ENCODE results near the gene RBM26. TPM values are rescaled to one million over a fixed set of nuclear protein-coding genes. Genes with fewer than 3 reads are reported as not detected.
A peak's percentile ranks its signal among the peaks of the same experiment; 100 is the strongest.
"Not testable (repeated sequence)": the region's sequence is repeated elsewhere in the genome, so short reads cannot be mapped to it uniquely, and the experiment has no call there.

RBM26 gene
- total and polyA plus RNA-seq, 2 experiments from 2014 or later: 22.9 to 41.3 TPM

DNA sequence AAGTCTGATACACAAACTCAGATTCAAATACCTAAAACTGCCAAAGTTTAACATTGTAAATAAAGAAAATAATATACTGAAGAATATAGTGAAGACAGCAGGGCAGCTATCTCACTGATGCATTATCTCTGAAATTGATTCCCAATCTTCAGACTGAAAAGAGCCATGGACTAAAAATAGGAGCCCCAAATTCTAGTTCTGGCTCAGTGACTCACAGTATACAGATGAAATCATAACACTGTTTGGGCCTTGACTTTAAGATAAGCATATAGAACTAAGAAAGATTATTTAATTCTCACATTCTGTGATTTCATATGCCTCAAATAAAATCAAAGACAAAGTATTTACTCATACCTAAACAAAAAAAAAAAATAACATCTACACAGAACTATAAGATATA lies 53.9 kb downstream of the RBM26 start:
- Histone ChIP-seq H3K4me3 (no peak overlapping the region), H3K4me1 (ENCODE audit: low read depth) (peaks cover 6% of the 10 kb centered on the region), H3K27ac (no peak overlapping the region), H3K36me3 (peaks cover 58% of the 10 kb centered on the region), H3K9me3 (ENCODE audit: low read depth) (no peaks in the 10 kb centered on the region), H3K27me3 (no peaks in the 10 kb centered on the region)
- TF ChIP-seq, protein P1, sequence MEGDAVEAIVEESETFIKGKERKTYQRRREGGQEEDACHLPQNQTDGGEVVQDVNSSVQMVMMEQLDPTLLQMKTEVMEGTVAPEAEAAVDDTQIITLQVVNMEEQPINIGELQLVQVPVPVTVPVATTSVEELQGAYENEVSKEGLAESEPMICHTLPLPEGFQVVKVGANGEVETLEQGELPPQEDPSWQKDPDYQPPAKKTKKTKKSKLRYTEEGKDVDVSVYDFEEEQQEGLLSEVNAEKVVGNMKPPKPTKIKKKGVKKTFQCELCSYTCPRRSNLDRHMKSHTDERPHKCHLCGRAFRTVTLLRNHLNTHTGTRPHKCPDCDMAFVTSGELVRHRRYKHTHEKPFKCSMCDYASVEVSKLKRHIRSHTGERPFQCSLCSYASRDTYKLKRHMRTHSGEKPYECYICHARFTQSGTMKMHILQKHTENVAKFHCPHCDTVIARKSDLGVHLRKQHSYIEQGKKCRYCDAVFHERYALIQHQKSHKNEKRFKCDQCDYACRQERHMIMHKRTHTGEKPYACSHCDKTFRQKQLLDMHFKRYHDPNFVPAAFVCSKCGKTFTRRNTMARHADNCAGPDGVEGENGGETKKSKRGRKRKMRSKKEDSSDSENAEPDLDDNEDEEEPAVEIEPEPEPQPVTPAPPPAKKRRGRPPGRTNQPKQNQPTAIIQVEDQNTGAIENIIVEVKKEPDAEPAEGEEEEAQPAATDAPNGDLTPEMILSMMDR (IDR thresholded peaks at IDR 0.05; ENCODE audit: low read depth, low read length): no peak
- DNase-seq (ENCODE audit: low read depth in 1 of 2, low spot score in 1 of 2): no peak

DNA sequence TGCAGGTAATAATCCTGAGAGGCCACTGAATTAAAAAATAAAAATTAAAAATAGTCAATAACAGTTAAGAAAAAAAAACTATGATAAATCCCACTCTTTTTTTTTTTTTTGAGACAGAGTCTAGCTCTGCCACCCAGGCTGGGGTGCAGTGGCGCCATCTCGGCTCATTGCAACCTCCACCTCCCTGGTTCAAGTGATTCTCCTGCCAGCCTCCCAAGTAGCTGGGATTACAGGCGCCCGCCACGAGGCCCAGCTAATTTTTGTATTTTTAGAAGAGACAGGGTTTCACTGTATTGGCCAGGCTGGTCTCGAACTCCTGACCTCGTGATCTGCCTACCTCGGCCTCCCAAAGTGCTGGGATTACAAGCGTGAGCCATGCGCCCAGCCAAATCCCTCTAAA lies 56.4 kb downstream of the RBM26 start:
- not testable (repeated sequence) for H3K4me1 ChIP-seq (ENCODE audit: low read depth); H3K4me3 ChIP-seq; H3K9me3 ChIP-seq (ENCODE audit: low read depth); DNase-seq (ENCODE audit: low read depth in 1 of 2, low spot score in 1 of 2); H3K27me3 ChIP-seq; H3K27ac ChIP-seq
- H3K36me3 ChIP-seq: peaks cover 40% of the 10 kb centered on the region

DNA sequence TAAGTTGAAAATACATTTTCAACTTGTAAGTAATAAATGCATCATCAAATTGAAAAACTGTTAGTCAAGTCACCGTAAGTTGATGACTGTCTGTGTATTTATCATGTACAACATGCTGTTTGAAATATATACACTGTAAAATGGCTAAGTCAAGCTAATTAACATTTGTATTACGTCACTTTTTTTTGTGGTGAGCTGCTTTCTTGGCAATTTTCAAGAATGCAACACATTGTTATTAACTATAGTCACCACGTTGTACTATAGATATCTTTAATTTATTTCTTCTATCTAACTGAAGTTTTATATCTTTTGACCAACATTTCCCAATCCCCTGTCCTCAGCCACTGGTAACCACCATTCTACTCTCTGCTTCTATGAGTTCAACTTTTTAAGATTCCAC lies 57.0 kb downstream of the RBM26 start:
- Histone ChIP-seq H3K27ac (no peak overlapping the region), H3K4me1 (ENCODE audit: low read depth) (peaks cover 6% of the 10 kb centered on the region), H3K36me3 (peaks cover 36% of the 10 kb centered on the region), H3K27me3 (no peaks in the 10 kb centered on the region), H3K9me3 (ENCODE audit: low read depth) (no peaks in the 10 kb centered on the region), H3K4me3 (no peak overlapping the region)
- TF ChIP-seq, protein P1 (IDR thresholded peaks at IDR 0.05; ENCODE audit: low read depth, low read length): no peak
- peak in 1 of 2 donors; percentile 29 for DNase-seq (ENCODE audit: low read depth in 1 of 2, low spot score in 1 of 2)

DNA sequence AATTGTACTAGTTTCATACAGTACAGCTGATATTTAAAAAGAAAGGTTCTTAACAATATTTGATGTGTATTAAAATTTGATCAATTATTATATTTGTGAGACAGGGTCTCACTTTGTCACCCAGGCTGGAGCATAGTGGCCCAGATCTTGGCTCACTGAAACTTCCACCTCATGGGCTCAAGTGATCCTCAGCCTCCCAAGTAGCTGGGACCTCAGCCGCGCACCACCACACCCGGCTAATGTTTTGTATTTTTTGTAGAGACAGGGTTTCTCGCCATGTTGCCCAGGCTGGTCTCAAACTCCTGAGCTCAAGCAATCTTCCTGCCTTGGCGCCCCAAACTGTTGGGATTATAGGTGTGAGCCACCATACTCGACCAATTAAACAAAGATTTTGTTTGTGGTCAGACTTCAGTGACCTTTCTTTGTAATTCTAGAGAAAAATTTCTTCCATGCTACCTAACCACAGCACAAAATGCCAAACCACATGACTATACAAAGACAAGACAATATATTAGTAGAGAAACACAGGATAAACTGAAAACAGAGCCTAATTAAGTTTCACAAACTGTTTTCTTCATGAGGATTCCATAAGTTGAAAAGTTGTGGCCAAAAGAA lies 59.6 kb downstream of the RBM26 start:
- no peak for DNase-seq (ENCODE audit: low read depth in 1 of 2, low spot score in 1 of 2)
- TF ChIP-seq, protein P1 (IDR thresholded peaks at IDR 0.05; ENCODE audit: low read depth, low read length): no peak
- Histone ChIP-seq H3K9me3 (ENCODE audit: low read depth) (no peaks in the 10 kb centered on the region), H3K27me3 (no peaks in the 10 kb centered on the region), H3K36me3 (peaks cover 50% of the 10 kb centered on the region), H3K27ac (no peak overlapping the region), H3K4me1 (ENCODE audit: low read depth) (no peaks in the 10 kb centered on the region), H3K4me3 (no peak overlapping the region)

DNA sequence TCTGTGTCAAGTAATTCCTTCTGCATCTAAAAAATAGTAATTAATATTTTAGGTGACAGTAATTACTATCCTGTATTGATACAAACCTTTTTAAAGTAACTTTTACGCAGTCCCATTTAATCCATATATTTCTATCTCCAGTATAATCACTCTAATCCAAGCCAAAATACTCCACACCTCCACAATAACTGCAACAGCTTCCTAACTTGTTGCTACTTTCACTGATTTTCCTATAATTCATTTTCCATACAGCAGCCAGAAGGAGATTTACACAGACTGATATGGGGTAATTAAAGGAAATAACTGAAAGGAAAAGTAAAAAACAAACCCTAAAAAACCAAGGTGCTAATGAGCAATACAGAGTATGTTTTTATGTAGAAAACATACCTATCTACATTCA lies 64.9 kb downstream of the RBM26 start:
- H3K27me3 ChIP-seq: no peaks in the 10 kb centered on the region
- H3K27ac ChIP-seq: no peak overlapping the region
- H3K9me3 ChIP-seq (ENCODE audit: low read depth): no peaks in the 10 kb centered on the region
- DNase-seq (ENCODE audit: low read depth in 1 of 2, low spot score in 1 of 2): no peak
- TF ChIP-seq, protein P1 (IDR thresholded peaks at IDR 0.05; ENCODE audit: low read depth, low read length): no peak
- peaks cover 59% of the 10 kb centered on the region for H3K36me3 ChIP-seq
- H3K4me3 ChIP-seq: no peak overlapping the region
- no peaks in the 10 kb centered on the region for H3K4me1 ChIP-seq (ENCODE audit: low read depth)

DNA sequence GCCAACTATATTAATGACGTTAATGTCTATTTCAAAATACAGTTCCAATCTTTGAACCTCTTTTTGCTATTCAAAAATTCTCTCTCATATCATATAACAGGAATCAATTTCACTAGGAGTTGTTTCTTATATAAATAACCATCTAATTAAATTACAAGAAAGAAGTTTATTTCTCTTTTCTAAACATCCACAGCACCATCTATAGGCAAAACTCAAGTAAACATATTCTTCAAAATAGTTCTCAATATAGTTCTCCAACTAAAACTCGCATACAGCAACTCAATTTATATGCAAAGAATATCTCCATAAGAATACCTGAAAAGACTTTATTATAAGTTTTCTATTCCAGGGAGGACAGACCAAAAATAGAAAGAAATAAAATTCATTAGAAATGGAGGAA lies 65.6 kb downstream of the RBM26 start:
- Histone ChIP-seq H3K9me3 (ENCODE audit: low read depth) (no peaks in the 10 kb centered on the region), H3K27ac (no peak overlapping the region), H3K36me3 (peaks cover 66% of the 10 kb centered on the region), H3K4me1 (ENCODE audit: low read depth) (no peaks in the 10 kb centered on the region), H3K27me3 (no peaks in the 10 kb centered on the region), H3K4me3 (no peak overlapping the region)
- DNase-seq (ENCODE audit: low read depth in 1 of 2, low spot score in 1 of 2): no peak
- TF ChIP-seq, protein P1 (IDR thresholded peaks at IDR 0.05; ENCODE audit: low read depth, low read length): no peak

Data from cardiac muscle cell (in vitro differentiated cells and primary cell).